ENCODE data around the gene ATP6V0C.
"Not testable (repeated sequence)": the region's sequence is repeated elsewhere in the genome, so short reads cannot be mapped to it uniquely, and the experiment has no call there.

Gene ATP6V0C

GRCh38 chr16:2533912-2534311, 20.2 kb downstream of the ATP6V0C start:
- Histone ChIP-seq H3K27ac (ENCODE audit: low read depth, low read length, poor library complexity, severe bottlenecking) (no peak overlapping the region), H3K79me2 (ENCODE audit: insufficient read depth, low read length) (peaks cover 5% of the 10 kb centered on the region), H3K4me2 (ENCODE audit: low read length) (no peak overlapping the region), H3F3A (ENCODE audit: insufficient read depth, low read length) (no peaks in the 10 kb centered on the region), H3K4me3 (ENCODE audit: low read depth, low read length, poor library complexity, severe bottlenecking) (no peak overlapping the region), H4K20me1 (ENCODE audit: insufficient read depth, low read length) (no peaks in the 10 kb centered on the region), H3K9me3 (ENCODE audit: low read length) (no peaks in the 10 kb centered on the region), H3K9ac (ENCODE audit: low read length) (no peak overlapping the region), H3K36me3 (ENCODE audit: insufficient read depth, low read length) (peaks cover 5% of the 10 kb centered on the region; the same call in 1 of the 2 replicates), H3K9me2 (ENCODE audit: low read depth, low read length) (no peaks in the 10 kb centered on the region), H2AFZ (ENCODE audit: low read length) (no peak overlapping the region), H3K27me3 (ENCODE audit: insufficient read depth, low read length) (no peaks in the 10 kb centered on the region), H3K4me1 (ENCODE audit: insufficient read depth, low read length, severe bottlenecking) (peaks cover 20% of the 10 kb centered on the region)
- TF ChIP-seq CTCF (IDR thresholded peaks at IDR 0.05; ENCODE audit: low read length) (no peak), EZH2 (IDR thresholded peaks at IDR 0.05; ENCODE audit: borderline replicate concordance, low read length) (no peak)

- not testable (repeated sequence) for H4K20me1 ChIP-seq (ENCODE audit: insufficient read depth, low read length); H3K27me3 ChIP-seq (ENCODE audit: insufficient read depth, low read length); H3K9ac ChIP-seq (ENCODE audit: low read length); H3K9me3 ChIP-seq (ENCODE audit: low read length); H3K4me3 ChIP-seq (ENCODE audit: low read depth, low read length, poor library complexity, severe bottlenecking); H3K36me3 ChIP-seq (ENCODE audit: insufficient read depth, low read length); H3F3A ChIP-seq (ENCODE audit: insufficient read depth, low read length); H3K27ac ChIP-seq (ENCODE audit: low read depth, low read length, poor library complexity, severe bottlenecking); H3K4me2 ChIP-seq (ENCODE audit: low read length); H2AFZ ChIP-seq (ENCODE audit: low read length); H3K79me2 ChIP-seq (ENCODE audit: insufficient read depth, low read length); H3K9me2 ChIP-seq (ENCODE audit: low read depth, low read length)
- H3K4me1 ChIP-seq (ENCODE audit: insufficient read depth, low read length, severe bottlenecking): peaks cover 24% of the 10 kb centered on the region
Observed at GRCh38 chr16:2534335-2534734, 20.6 kb downstream of the ATP6V0C start.

GRCh38 chr16:2535625-2536013, 21.9 kb downstream of the ATP6V0C start:
- no peaks in the 10 kb centered on the region for H4K20me1 ChIP-seq (ENCODE audit: insufficient read depth, low read length)
- H3K27ac ChIP-seq (ENCODE audit: low read depth, low read length, poor library complexity, severe bottlenecking): no peak overlapping the region
- H3K9me2 ChIP-seq (ENCODE audit: low read depth, low read length): no peaks in the 10 kb centered on the region
- no peak overlapping the region for H3K4me3 ChIP-seq (ENCODE audit: low read depth, low read length, poor library complexity, severe bottlenecking)
- H3K9ac ChIP-seq (ENCODE audit: low read length): no peak overlapping the region
- H3K36me3 ChIP-seq (ENCODE audit: insufficient read depth, low read length): peaks cover 9% of the 10 kb centered on the region; the same call in 1 of the 2 replicates
- H3K4me2 ChIP-seq (ENCODE audit: low read length): no peak overlapping the region
- H3F3A ChIP-seq (ENCODE audit: insufficient read depth, low read length): no peaks in the 10 kb centered on the region
- H2AFZ ChIP-seq (ENCODE audit: low read length): no peak overlapping the region
- no peaks in the 10 kb centered on the region for H3K27me3 ChIP-seq (ENCODE audit: insufficient read depth, low read length)
- TF ChIP-seq CTCF (IDR thresholded peaks at IDR 0.05; ENCODE audit: low read length) (no peak), EZH2 (IDR thresholded peaks at IDR 0.05; ENCODE audit: borderline replicate concordance, low read length) (no peak)
- H3K9me3 ChIP-seq (ENCODE audit: low read length): no peaks in the 10 kb centered on the region
- H3K79me2 ChIP-seq (ENCODE audit: insufficient read depth, low read length): peaks cover 12% of the 10 kb centered on the region
- H3K4me1 ChIP-seq (ENCODE audit: insufficient read depth, low read length, severe bottlenecking): peaks cover 37% of the 10 kb centered on the region

Measured in OCI-LY1 (cell line).